ENCODE data around the gene NABP1. TPM values are rescaled to one million over a fixed set of nuclear protein-coding genes. Genes with fewer than 3 reads are reported as not detected.

NABP1 gene
- total RNA-seq, 1 donor = 74.7 TPM

DNA sequence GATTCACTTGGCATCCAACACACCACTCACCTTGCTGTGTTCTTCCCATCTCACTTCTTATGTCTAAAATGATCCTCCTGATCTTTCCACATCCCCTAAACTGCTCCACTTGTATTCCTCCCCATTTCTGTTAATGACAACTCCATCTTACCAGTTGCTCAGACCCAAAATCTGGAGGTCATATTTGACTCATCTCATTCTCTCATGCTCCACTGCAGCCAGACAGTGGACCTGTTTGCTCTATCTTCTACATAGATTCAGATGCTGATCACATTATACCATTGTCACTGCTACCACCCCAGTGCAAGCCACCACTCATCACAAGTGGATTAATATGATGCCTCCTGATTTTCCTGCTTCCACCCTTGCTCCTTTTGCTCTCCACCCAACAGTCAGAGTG, 7.9 kb upstream of the NABP1 start:
- TF ChIP-seq, protein P1, sequence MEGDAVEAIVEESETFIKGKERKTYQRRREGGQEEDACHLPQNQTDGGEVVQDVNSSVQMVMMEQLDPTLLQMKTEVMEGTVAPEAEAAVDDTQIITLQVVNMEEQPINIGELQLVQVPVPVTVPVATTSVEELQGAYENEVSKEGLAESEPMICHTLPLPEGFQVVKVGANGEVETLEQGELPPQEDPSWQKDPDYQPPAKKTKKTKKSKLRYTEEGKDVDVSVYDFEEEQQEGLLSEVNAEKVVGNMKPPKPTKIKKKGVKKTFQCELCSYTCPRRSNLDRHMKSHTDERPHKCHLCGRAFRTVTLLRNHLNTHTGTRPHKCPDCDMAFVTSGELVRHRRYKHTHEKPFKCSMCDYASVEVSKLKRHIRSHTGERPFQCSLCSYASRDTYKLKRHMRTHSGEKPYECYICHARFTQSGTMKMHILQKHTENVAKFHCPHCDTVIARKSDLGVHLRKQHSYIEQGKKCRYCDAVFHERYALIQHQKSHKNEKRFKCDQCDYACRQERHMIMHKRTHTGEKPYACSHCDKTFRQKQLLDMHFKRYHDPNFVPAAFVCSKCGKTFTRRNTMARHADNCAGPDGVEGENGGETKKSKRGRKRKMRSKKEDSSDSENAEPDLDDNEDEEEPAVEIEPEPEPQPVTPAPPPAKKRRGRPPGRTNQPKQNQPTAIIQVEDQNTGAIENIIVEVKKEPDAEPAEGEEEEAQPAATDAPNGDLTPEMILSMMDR (IDR thresholded peaks at IDR 0.05; ENCODE audit: insufficient read depth, low read length) = no peak
- no peak for DNase-seq (ENCODE audit: low read depth)
- no peak overlapping the region for H3K4me3 ChIP-seq (ENCODE audit: low read depth, low read length)

DNA sequence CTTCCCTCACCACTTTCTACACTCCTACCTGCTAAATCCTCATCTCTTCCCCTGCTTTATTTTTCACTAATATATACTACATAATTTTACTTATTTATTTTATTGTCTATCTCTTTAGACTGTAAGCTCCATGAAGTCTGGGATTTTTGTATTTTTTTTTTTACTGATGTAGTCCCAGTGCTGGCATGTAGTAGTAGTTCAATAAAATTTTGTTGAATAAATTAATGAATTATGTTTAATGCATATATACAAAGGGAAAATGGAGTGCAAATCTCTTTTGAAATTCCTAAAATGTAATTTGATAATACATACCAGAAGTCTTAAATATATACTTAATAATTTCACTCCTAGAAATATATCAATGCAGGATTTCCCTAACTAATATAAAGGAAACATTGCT, 7.1 kb upstream of the NABP1 start:
- no peak overlapping the region for H3K4me3 ChIP-seq (ENCODE audit: low read depth, low read length)
- TF ChIP-seq, protein P1 (IDR thresholded peaks at IDR 0.05; ENCODE audit: insufficient read depth, low read length) = no peak
- no peak for DNase-seq (ENCODE audit: low read depth)

DNA sequence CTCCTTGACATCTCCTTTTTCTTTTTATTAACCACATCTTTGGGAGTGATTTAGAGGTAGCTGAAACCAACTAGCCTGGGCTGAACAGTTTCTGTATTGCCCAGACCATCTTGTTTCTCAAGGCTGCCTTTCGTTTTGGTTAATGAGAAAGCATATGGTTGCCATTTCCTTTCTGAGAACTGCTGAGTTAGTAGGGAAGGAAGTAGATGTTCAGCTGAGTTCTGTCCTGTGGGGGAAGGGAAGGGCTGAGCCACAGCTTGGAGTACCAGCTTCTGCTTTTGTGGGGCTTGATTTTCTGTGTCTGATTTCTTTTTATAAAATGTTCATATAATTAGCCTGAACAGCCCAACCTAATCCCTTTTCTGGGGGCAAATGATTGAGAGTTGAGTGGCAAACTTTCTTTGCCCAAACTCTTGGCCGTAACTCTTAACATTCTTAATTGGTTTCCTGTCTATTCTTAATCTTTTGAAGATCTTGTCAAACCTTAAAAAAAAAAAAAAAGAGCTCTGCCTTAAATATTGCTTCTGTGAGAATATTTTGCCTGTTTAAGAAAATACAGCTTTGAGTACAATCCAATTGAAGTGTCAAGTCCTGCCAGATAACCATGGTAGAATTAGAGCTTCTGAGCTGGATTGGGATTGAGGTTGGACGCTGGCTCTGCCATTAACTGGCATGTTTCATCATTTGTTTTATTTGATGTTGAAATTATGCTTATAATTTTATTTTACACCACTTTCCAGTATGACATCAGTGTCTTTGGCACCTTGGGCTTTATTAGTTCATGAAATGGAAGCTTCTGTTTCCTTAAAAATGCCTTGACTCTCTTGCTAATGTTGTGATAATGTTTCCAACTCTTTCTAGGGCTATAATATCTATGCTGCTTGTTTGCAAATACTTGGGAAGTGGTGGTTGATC, 1.9 kb upstream of the NABP1 start:
- no peak overlapping the region for H3K4me3 ChIP-seq (ENCODE audit: low read depth, low read length)
- no peak for DNase-seq (ENCODE audit: low read depth)
- TF ChIP-seq, protein P1 (IDR thresholded peaks at IDR 0.05; ENCODE audit: insufficient read depth, low read length) = no peak

DNA sequence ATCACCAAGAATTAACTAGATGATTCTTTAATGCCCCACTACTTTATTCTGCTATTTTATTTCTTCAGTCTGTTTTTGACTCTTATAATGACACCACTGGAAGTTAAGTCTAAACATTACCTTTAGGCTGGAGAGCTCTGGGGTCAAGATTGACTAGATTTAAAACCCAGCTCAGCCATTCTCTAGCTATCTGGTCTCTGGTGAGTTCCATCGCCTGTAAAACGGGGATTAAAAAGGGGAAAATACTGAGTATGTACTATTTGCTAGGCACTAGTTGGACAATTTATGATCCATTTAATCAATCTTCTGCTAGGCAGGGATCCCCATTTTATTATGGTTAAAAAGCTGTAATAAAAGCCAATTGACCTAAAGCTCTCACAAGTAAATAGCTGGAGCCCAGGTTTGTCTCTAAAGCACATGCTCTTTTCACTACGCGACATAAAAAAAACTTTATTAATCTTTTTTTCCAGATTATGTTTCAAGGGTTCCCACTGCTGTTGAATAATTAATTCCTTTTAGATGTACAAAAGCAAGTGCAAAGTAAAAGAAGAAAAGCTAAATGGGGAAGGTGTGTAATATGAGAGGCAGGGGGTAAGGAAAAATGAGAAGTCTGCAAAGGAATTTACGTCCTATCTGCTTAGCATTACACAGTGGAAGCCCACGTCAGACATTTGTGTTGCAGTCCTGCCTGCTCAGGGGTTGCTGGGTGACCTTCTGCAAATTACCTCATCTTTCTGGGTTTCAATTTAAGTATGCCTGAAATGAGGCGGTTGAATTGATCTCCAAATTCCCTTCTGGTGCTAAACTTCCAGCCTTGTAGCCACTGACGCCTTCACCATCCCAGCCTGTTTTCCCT, 918 bp upstream of the NABP1 start:
- TF ChIP-seq, protein P1 (IDR thresholded peaks at IDR 0.05; ENCODE audit: insufficient read depth, low read length) = no peak

DNA sequence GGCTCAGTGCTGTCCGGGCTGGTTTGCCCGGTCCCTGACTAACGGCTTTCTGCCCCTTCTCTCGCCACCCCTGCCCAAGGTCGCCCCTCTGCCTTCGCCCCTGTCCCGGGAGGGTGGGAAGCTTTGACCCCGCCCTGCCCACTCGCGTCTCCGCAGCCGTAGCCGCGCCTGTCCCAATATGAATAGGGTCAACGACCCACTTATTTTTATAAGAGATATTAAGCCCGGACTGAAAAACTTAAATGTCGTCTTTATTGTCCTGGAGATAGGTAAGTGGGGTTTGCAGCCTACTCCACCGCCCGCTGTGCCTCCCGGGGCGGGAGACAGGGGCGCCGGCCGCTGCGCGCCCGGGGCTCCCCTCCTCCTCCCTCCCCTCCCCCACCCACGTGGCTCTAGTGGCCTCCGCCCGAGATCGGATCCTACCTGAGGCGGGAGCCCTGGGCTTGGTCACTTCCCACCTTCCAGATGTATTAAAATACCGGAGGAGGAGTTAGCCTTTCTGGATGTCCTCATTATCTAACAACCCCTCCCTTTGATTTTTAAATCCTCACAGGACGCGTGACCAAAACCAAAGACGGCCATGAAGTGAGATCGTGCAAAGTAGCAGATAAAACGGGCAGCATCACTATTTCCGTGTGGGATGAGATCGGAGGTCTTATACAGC, 633 bp downstream of the NABP1 start:
- no peak for DNase-seq (ENCODE audit: low read depth)

More for the DNA sequence above, 918 bp upstream of the NABP1 start:
- peak overlapping the region; percentile 87 for H3K4me3 ChIP-seq (ENCODE audit: low read depth, low read length)
- DNase-seq (ENCODE audit: low read depth) = peak; percentile 91

More for the DNA sequence above, 633 bp downstream of the NABP1 start:
- TF ChIP-seq, protein P1 (IDR thresholded peaks at IDR 0.05; ENCODE audit: insufficient read depth, low read length) = no peak
- H3K4me3 ChIP-seq (ENCODE audit: low read depth, low read length) = peak overlapping the region; percentile 84
